ENCODE measurements around the gene NANOS2. TPM values are rescaled to one million over a fixed set of nuclear protein-coding genes. Genes with fewer than 3 reads are reported as not detected.
"Not testable (repeated sequence)": the region's sequence is repeated elsewhere in the genome, so short reads cannot be mapped to it uniquely, and the experiment has no call there.

NANOS2 gene
- total RNA-seq, 1 experiment from 2014 or later: not detected

GRCh38 chr19:45897261-45897812 lies 17.2 kb downstream of the NANOS2 start:
- no peak for DNase-seq (ENCODE audit: low spot score)
- H3K9me3 ChIP-seq (ENCODE audit: low read depth, low read length, poor library complexity, severe bottlenecking): no peaks in the 10 kb centered on the region
- TF ChIP-seq EZH2 (IDR thresholded peaks at IDR 0.05; ENCODE audit: borderline replicate concordance, low read depth, low read length, poor library complexity, severe bottlenecking): no peak
- TF ChIP-seq CTCF (conservative IDR thresholded peaks at IDR 0.05; ENCODE audit: low read depth, low read length): no peak
- CTCF ChIA-PET: no interaction called here
- intact Hi-C loops (cut with micrococcal nuclease; ENCODE audit: unreplicated experiment): no loop called here
- H3K36me3 ChIP-seq (ENCODE audit: insufficient read depth, low read length, poor library complexity, severe bottlenecking): peaks cover 3% of the 10 kb centered on the region
- no TSS peak for BruUV-seq (replicated peaks)
- no peak overlapping the region for H3K4me3 ChIP-seq (ENCODE audit: low read depth, low read length, poor library complexity, severe bottlenecking)
- POLR2A ChIA-PET (ENCODE audit: low non-redundant PET): no interaction called here
- H3K27me3 ChIP-seq (replicated peaks; ENCODE audit: insufficient read depth, low read depth, low read length, poor library complexity): no peaks in the 10 kb centered on the region
- H3K4me1 ChIP-seq (ENCODE audit: insufficient read depth, low read length, poor library complexity, severe bottlenecking): peaks cover 3% of the 10 kb centered on the region
- H3K27ac ChIP-seq (ENCODE audit: low read depth, low read length, poor library complexity, severe bottlenecking): no peak overlapping the region

- H3K4me1 ChIP-seq (ENCODE audit: insufficient read depth, low read length, poor library complexity, severe bottlenecking); DNase-seq (ENCODE audit: low spot score); H3K27ac ChIP-seq (ENCODE audit: low read depth, low read length, poor library complexity, severe bottlenecking); POLR2A ChIA-PET (ENCODE audit: low non-redundant PET); intact Hi-C loops (cut with micrococcal nuclease; ENCODE audit: unreplicated experiment); H3K4me3 ChIP-seq (ENCODE audit: low read depth, low read length, poor library complexity, severe bottlenecking); CTCF ChIA-PET; H3K36me3 ChIP-seq (ENCODE audit: insufficient read depth, low read length, poor library complexity, severe bottlenecking); H3K9me3 ChIP-seq (ENCODE audit: low read depth, low read length, poor library complexity, severe bottlenecking); BruUV-seq (replicated peaks); H3K27me3 ChIP-seq (replicated peaks; ENCODE audit: insufficient read depth, low read depth, low read length, poor library complexity): not testable (repeated sequence)
These were observed 18.5 kb downstream of the NANOS2 start for GRCh38 chr19:45895983-45896599.

GRCh38 chr19:45895519-45895972 lies 19.0 kb downstream of the NANOS2 start:
- ChIA-PET POLR2A (ENCODE audit: low non-redundant PET) (no interaction called here), CTCF (no interaction called here)
- Histone ChIP-seq H3K9me3 (ENCODE audit: low read depth, low read length, poor library complexity, severe bottlenecking) (no peaks in the 10 kb centered on the region), H3K4me3 (ENCODE audit: low read depth, low read length, poor library complexity, severe bottlenecking) (no peak overlapping the region), H3K27ac (ENCODE audit: low read depth, low read length, poor library complexity, severe bottlenecking) (no peak overlapping the region), H3K4me1 (ENCODE audit: insufficient read depth, low read length, poor library complexity, severe bottlenecking) (no peaks in the 10 kb centered on the region), H3K36me3 (ENCODE audit: insufficient read depth, low read length, poor library complexity, severe bottlenecking) (peaks cover 3% of the 10 kb centered on the region), H3K27me3 (replicated peaks; ENCODE audit: insufficient read depth, low read depth, low read length, poor library complexity) (no peaks in the 10 kb centered on the region)
- intact Hi-C loops (cut with micrococcal nuclease; ENCODE audit: unreplicated experiment): no loop called here
- TF ChIP-seq EZH2 (IDR thresholded peaks at IDR 0.05; ENCODE audit: borderline replicate concordance, low read depth, low read length, poor library complexity, severe bottlenecking): no peak
- no peak for TF ChIP-seq CTCF (conservative IDR thresholded peaks at IDR 0.05; ENCODE audit: low read depth, low read length)
- BruUV-seq (replicated peaks): no TSS peak
- no peak for DNase-seq (ENCODE audit: low spot score)

- DNase-seq (ENCODE audit: low spot score): no peak
- ChIA-PET POLR2A (ENCODE audit: low non-redundant PET) (no interaction called here), CTCF (no interaction called here)
- peaks cover 2% of the 10 kb centered on the region for H3K4me1 ChIP-seq (ENCODE audit: insufficient read depth, low read length, poor library complexity, severe bottlenecking)
- no peak for TF ChIP-seq CTCF (conservative IDR thresholded peaks at IDR 0.05; ENCODE audit: low read depth, low read length)
- no peak for TF ChIP-seq EZH2 (IDR thresholded peaks at IDR 0.05; ENCODE audit: borderline replicate concordance, low read depth, low read length, poor library complexity, severe bottlenecking)
- H3K4me3 ChIP-seq (ENCODE audit: low read depth, low read length, poor library complexity, severe bottlenecking): no peak overlapping the region
- no peak overlapping the region for H3K27ac ChIP-seq (ENCODE audit: low read depth, low read length, poor library complexity, severe bottlenecking)
- no TSS peak for BruUV-seq (replicated peaks)
- no peaks in the 10 kb centered on the region for H3K36me3 ChIP-seq (ENCODE audit: insufficient read depth, low read length, poor library complexity, severe bottlenecking)
- intact Hi-C loops (cut with micrococcal nuclease; ENCODE audit: unreplicated experiment): no loop called here
- no peaks in the 10 kb centered on the region for H3K9me3 ChIP-seq (ENCODE audit: low read depth, low read length, poor library complexity, severe bottlenecking)
- no peaks in the 10 kb centered on the region for H3K27me3 ChIP-seq (replicated peaks; ENCODE audit: insufficient read depth, low read depth, low read length, poor library complexity)
These were observed 23.7 kb downstream of the NANOS2 start for GRCh38 chr19:45890877-45891276.

All from A673 (cell line).